OCI-LY3 (cell line): ENCODE data around the gene METAP1.

ENCODE experiments used
- H2AFZ ChIP-seq: fragments of 200-600, 300-600 bp; shearing (Covaris generic); 2 replicates; pipeline ENCODE4 v1.6.0; 2014; ENCODE audit warnings: antibody characterized with exemption, low read depth, low read length
- H3K27ac ChIP-seq: fragments of 200-600, 300-600 bp; sonication (generic); 2 replicates; pipeline ENCODE4 v1.5.1; 2014; ENCODE audit warnings: mild to moderate bottlenecking, low read length, moderate library complexity, mixed read lengths
- H3K27me3 ChIP-seq: fragments of 200-600, 300-600 bp; sonication (generic); 2 replicates; pipeline ENCODE4 v1.6.1; 2014; ENCODE audit warnings: low read depth, low read length, mixed read lengths
- H3K36me3 ChIP-seq: fragments of 200-600, 300-600 bp; sonication (generic); replicated peaks from 2 replicates; pipeline ENCODE3; 2014; ENCODE audit warnings: low read depth, low read length, mixed read lengths
- H3K4me1 ChIP-seq: fragments of 300-600, 200-600 bp; sonication (generic); 2 replicates; pipeline ENCODE4 v1.6.1; 2014; ENCODE audit warnings: low read length, mixed read lengths
- H3K4me2 ChIP-seq: fragments of 200-600, 300-600 bp; sonication (generic); 2 replicates; pipeline ENCODE4 v1.6.1; 2014; ENCODE audit warnings: low read length, mixed read lengths
- H3K4me3 ChIP-seq: fragments of 300-600, 200-600 bp; sonication (generic); 2 replicates; pipeline ENCODE4 v1.5.1; 2014; ENCODE audit warnings: antibody characterized with exemption, mild to moderate bottlenecking, low read length, moderate library complexity
- H3K79me2 ChIP-seq: fragments of 300-600, 200-600 bp; shearing (Covaris generic); 2 replicates; pipeline ENCODE4 v1.6.1; 2014; ENCODE audit warnings: mild to moderate bottlenecking, low read length, mixed read lengths
- H3K9ac ChIP-seq: fragments of 300-600, 200-600 bp; shearing (Covaris generic); 2 replicates; pipeline ENCODE4 v1.6.0; 2014; ENCODE audit warnings: mild to moderate bottlenecking, low read length, moderate library complexity
- H3K9me3 ChIP-seq: fragments of 200-600, 300-600 bp; shearing (Covaris generic); 2 replicates; pipeline ENCODE4 v1.6.1; 2014; ENCODE audit warnings: low read length, mixed read lengths; ENCODE audit not compliant: insufficient read depth
- H4K20me1 ChIP-seq: fragments of 200-600, 300-600 bp; sonication (generic); 2 replicates; pipeline ENCODE4 v1.6.1; 2016; ENCODE audit warnings: low read length, mixed read lengths; ENCODE audit not compliant: insufficient read depth
- CTCF ChIP-seq: fragments of 200-600, 300-600 bp; sonication (generic); IDR thresholded peaks from 2 replicates; pipeline ENCODE4 v1.5.1; 2014; ENCODE audit warnings: antibody characterized with exemption, low read length, low read depth
- EZH2phosphoT487 ChIP-seq: fragments of 200-600 bp; shearing (Covaris generic); IDR thresholded peaks from 2 replicates; pipeline ENCODE4 v1.6.1; 2018; ENCODE audit warnings: antibody characterized with exemption, mixed run types, low read depth

Gene METAP1

DNA sequence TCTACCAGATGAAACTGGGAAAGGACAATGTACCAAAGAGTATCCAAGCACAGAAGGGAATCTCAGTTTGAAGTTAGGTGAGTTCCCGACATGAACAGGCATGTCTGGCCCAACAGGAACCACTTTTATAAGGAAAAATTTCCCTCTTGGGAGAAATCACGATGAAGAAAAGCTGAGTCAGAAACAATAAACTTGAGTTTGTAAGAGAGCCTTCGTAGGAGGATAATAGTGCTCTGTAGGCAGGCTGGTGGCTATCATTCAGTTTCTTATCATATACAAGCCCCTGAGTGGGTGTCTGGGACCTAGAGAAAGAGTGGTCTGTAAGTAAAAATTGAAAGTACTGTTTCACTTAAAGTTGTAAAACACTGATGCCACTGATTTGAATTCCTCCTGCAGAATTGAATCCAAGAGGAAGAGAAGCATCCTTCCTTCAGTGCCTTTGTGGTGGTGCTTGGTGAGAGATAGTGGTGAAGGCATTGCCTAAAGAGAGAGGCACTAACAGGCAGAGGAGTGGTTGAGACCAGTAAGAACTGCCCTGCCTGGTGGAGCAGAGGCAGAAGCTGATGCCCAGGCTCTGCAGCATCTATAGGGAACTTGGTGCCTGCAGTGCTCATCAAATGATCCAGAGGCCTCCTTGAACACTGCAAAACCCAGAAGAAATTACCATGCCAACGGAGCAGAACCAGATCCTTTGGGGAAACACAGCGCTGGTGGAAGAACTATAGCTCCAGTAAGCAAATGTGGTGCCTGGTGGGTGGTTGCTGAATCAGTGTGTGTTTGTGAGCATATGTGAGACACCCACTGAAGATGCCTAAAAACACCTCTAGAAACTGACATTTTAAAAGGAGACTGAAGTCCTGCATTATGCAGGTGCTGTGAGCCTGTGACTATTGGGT is 31.7 kb upstream of the METAP1 start:
- no peaks in the 10 kb centered on the region for H3K4me1 ChIP-seq
- no peak overlapping the region for H3K4me3 ChIP-seq
- H3K9ac ChIP-seq: no peak overlapping the region
- no peaks in the 10 kb centered on the region for H4K20me1 ChIP-seq
- no peaks in the 10 kb centered on the region for H3K36me3 ChIP-seq
- no peaks in the 10 kb centered on the region for H3K9me3 ChIP-seq
- no peak overlapping the region for H3K4me2 ChIP-seq
- H3K27ac ChIP-seq: no peak overlapping the region
- H3K79me2 ChIP-seq: no peaks in the 10 kb centered on the region
- H2AFZ ChIP-seq: no peak overlapping the region
- no peaks in the 10 kb centered on the region for H3K27me3 ChIP-seq
- TF ChIP-seq EZH2phosphoT487 (no peak), CTCF (no peak)

GRCh38 chr4:98966926-98967325 is 28.6 kb upstream of the METAP1 start:
- Histone ChIP-seq H3K9me3 (no peaks in the 10 kb centered on the region), H3K27me3 (no peaks in the 10 kb centered on the region), H4K20me1 (no peaks in the 10 kb centered on the region), H3K9ac (no peak overlapping the region), H3K27ac (no peak overlapping the region), H3K4me3 (no peak overlapping the region), H3K4me2 (no peak overlapping the region), H3K79me2 (no peaks in the 10 kb centered on the region), H3K36me3 (no peaks in the 10 kb centered on the region), H3K4me1 (peaks cover 12% of the 10 kb centered on the region), H2AFZ (no peak overlapping the region)
- TF ChIP-seq EZH2phosphoT487: no peak
- no peak for TF ChIP-seq CTCF

DNA sequence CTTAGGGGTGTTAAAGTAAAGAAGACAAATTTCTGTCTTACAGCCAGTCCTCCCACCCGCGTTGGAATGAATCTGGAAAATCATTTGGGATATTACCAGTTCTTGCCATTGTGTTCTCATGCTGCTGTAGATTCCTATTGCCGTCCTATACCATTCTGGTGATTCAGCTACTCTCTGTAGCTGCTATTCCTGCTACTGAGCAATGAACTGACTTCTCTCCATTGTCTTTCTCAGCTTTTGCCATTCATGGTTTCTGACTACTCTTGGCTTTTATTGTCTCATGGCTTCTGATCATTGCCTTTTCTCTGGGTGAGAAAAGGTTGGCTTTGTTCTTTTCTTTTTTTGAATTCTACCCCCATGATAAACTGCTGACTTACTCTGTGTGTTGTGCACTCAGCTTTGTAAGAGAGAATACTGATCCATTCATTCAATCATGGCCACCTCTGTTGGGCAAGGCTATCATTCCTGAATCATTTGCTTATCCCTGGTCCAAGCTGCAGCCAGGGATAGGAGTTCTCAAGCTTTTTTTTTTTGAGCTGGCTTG is 27.7 kb upstream of the METAP1 start:
- Histone ChIP-seq H3K27me3 (no peaks in the 10 kb centered on the region), H3K27ac (no peak overlapping the region), H4K20me1 (no peaks in the 10 kb centered on the region), H3K4me2 (no peak overlapping the region), H3K4me3 (no peak overlapping the region), H3K36me3 (no peaks in the 10 kb centered on the region), H3K79me2 (no peaks in the 10 kb centered on the region), H3K9ac (no peak overlapping the region), H2AFZ (no peak overlapping the region), H3K9me3 (no peaks in the 10 kb centered on the region), H3K4me1 (peaks cover 12% of the 10 kb centered on the region)
- no peak for TF ChIP-seq CTCF
- TF ChIP-seq EZH2phosphoT487: no peak
